Right atrium auricular region (tissue), 2 donors: ENCODE measurements around the gene DHPS. TPM values are rescaled to one million over a fixed set of nuclear protein-coding genes. Genes with fewer than 3 reads are reported as not detected.

Experiments
- DNase-seq: peaks from one replicate; pipeline ENCODE4 v3.0.0-alpha.2; 2019; ENCODE audit warnings: low spot score
- H3K27ac ChIP-seq, 2 donors: fragments of 200-600 bp; sonication (generic); 1 replicate in 1 of 2; 2 replicates in 1 of 2; pipeline ENCODE4 v1.5.1; 2016 to 2019
- H3K27me3 ChIP-seq, 2 donors: fragments of 200-600 bp; sonication (generic); one replicate each; pipeline versions ENCODE4 v1.5.1 to v1.6.0; 2017 to 2019
- H3K36me3 ChIP-seq: fragments of 200-600 bp; sonication (generic); one replicate; pipeline ENCODE4 v1.5.1; 2016
- H3K4me1 ChIP-seq, 2 donors: fragments of 200-600 bp; sonication (generic); one replicate each; pipeline versions ENCODE4 v1.5.1 to v1.6.0; 2017 to 2019
- H3K4me3 ChIP-seq, 2 donors: fragments of 200-600 bp; sonication (generic); 1 replicate in 1 of 2; 2 replicates in 1 of 2; pipeline ENCODE4 v1.5.1; 2017 to 2019; ENCODE audit warnings: mild to moderate bottlenecking in 1 of 2, moderate library complexity in 1 of 2
- H3K9me3 ChIP-seq, 2 donors: fragments of 200-600 bp; sonication (generic); one replicate each; pipeline ENCODE4 v1.5.1; 2019
- total RNA-seq, 2 donors: library from RNA; depleted of rRNA; stranded (reverse); fragments of >200 nt; gene quantifications; one replicate each; pipeline ENCODE4 v1.1.0, GENCODE V29; 2016
- TF ChIP-seq, protein P1 (sequence below), 2 donors: fragments of 200-600 bp; sonication (generic); IDR thresholded peaks; one replicate each; pipeline ENCODE4 v1.5.1; 2019; ENCODE audit warnings: antibody characterized with exemption in 2 of 2

Gene DHPS
- total RNA-seq, 2 donors from 2014 or later = 59.8 to 60.1 TPM

DNA sequence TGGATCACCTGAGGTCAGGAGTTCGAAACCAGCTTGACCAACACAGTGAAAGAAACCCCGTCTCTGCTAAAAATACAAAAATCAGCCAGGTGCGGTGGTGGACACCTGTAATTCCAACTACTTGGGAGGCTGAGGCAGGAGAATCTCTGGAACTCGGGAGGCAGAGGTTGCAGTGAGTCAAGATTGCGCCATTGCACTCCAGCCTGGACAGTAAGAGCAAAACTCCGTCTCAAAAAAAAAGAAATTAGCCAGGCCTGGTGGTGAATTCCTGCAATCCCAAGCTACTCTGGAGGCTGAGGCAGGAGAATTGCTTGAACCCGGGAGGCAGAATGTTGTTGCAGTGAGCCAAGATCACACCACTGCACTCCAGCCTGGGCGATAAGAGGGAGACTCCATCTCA, 27.0 kb upstream of the DHPS start:
- TF ChIP-seq, protein P1, sequence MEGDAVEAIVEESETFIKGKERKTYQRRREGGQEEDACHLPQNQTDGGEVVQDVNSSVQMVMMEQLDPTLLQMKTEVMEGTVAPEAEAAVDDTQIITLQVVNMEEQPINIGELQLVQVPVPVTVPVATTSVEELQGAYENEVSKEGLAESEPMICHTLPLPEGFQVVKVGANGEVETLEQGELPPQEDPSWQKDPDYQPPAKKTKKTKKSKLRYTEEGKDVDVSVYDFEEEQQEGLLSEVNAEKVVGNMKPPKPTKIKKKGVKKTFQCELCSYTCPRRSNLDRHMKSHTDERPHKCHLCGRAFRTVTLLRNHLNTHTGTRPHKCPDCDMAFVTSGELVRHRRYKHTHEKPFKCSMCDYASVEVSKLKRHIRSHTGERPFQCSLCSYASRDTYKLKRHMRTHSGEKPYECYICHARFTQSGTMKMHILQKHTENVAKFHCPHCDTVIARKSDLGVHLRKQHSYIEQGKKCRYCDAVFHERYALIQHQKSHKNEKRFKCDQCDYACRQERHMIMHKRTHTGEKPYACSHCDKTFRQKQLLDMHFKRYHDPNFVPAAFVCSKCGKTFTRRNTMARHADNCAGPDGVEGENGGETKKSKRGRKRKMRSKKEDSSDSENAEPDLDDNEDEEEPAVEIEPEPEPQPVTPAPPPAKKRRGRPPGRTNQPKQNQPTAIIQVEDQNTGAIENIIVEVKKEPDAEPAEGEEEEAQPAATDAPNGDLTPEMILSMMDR (IDR thresholded peaks at IDR 0.05) = no peak
- no peaks in the 10 kb centered on the region for H3K27me3 ChIP-seq

DNA sequence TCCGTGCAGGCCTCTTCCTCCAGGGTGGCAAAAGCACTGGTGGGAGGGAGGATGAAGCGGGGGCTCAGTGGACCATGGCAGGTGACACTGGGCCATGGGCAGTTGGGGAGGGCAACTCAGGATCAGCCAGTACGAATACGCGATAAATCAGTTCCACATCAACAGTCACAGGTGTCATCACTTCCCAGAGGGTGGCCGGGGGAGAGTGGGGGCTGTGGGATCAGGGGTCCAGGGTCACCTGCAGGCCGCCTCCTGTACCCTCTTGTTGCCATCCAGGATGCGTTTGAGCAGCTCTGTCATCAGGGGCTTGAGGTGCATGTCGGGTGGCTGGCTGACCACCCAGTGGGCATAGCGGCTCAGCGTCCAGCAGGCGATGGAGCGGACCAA, 24.6 kb upstream of the DHPS start:
- Histone ChIP-seq H3K27me3 (no peaks in the 10 kb centered on the region), H3K4me1 (no peaks in the 10 kb centered on the region), H3K4me3 (no peak overlapping the region), H3K9me3 (no peaks in the 10 kb centered on the region), H3K36me3 (peaks cover 97% of the 10 kb centered on the region), H3K27ac (no peak overlapping the region)
- TF ChIP-seq, protein P1 (IDR thresholded peaks at IDR 0.05) = no peak
- DNase-seq = no peak

More for the DNA sequence above, 27.0 kb upstream of the DHPS start:
- Histone ChIP-seq H3K4me3 (no peak overlapping the region), H3K27ac (no peak overlapping the region), H3K36me3 (peaks cover 94% of the 10 kb centered on the region), H3K4me1 (no peaks in the 10 kb centered on the region), H3K9me3 (no peaks in the 10 kb centered on the region)
- no peak for DNase-seq

DNA sequence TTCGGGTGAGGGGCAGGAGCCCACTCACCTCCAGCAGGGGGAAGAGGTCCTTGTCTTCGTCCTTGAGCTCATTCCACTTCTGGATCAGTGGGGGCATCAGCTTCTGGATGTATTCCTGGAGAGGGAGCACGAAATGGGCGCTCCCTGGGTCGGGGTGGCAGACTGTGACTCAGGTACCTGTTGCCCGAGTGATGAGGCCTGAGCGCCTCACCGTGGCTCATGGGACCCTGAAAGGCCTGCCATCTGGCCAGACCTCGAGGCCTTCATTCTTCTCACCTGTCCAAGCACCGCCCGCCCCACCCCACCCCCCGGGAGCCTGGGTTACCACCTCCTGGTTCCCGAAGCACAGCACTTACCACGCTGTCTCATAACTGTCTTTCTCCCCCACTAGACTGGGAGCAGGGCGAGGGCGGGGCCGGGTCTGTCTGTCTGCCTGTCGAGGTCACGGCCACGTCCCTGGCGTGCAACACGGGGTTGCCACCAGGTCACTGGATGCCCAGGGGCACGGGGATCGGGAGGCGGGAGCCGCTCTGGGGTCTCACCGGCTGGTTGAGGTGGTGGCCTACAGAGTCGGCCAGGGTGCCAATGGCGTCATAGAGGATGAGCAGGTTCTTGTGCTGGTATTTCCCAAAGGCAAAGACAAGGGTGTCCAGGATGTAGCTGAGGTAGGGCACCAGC, 24.1 kb upstream of the DHPS start:
- Histone ChIP-seq H3K27me3 (no peaks in the 10 kb centered on the region), H3K9me3 (no peaks in the 10 kb centered on the region), H3K4me1 (no peaks in the 10 kb centered on the region), H3K27ac (no peak overlapping the region), H3K36me3 (peaks cover 97% of the 10 kb centered on the region), H3K4me3 (no peak overlapping the region)
- no peak for DNase-seq
- TF ChIP-seq, protein P1 (IDR thresholded peaks at IDR 0.05) = no peak

DNA sequence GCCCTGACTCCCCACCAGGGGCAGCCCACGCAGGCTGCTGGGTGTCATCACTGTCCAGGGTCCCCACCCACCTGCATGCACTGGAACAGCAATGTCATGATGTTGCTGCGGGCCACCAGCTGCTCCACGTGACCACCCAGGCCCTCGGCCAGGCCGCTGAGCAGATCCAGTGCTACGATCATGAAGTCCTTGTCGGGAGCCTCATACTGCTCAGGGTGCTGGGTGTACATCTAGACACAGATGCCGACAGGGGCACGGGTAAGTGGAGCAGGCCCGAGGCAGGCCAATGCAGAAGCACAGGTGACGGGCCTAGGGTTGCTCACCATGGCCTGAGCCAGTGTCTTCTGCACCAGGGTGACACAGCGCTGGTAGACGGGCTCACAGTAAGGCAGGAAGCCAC, 23.5 kb upstream of the DHPS start:
- DNase-seq = no peak
- Histone ChIP-seq H3K4me1 (no peaks in the 10 kb centered on the region), H3K27me3 (no peaks in the 10 kb centered on the region), H3K9me3 (no peaks in the 10 kb centered on the region), H3K4me3 (no peak overlapping the region), H3K36me3 (peaks cover 97% of the 10 kb centered on the region), H3K27ac (no peak overlapping the region)
- TF ChIP-seq, protein P1 (IDR thresholded peaks at IDR 0.05) = no peak

DNA sequence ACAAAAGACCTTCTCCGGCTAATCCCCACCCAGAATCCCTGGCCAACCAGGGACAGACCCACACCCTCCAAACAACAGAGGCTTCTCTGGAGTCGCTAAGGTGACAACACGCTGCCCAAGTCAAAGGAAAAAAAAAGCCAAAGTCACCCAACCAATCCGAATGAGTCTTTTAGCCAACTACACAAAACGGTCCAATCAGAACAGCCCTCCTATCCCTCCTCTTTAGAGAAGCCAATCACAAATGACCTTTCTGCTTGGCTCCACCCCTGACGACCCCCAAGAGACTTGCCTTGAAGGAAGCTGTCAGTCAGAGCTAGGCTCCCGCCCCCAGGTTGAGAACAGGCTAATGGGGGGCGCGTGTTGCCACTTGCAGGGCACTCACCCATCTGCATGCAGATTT, 21.4 kb upstream of the DHPS start:
- H3K36me3 ChIP-seq = peaks cover 79% of the 10 kb centered on the region
- no peak for DNase-seq
- H3K9me3 ChIP-seq = no peaks in the 10 kb centered on the region
- H3K27me3 ChIP-seq = no peaks in the 10 kb centered on the region
- TF ChIP-seq, protein P1 (IDR thresholded peaks at IDR 0.05) = no peak
- H3K27ac ChIP-seq = no peak overlapping the region
- no peak overlapping the region for H3K4me3 ChIP-seq
- no peaks in the 10 kb centered on the region for H3K4me1 ChIP-seq
